ENCODE data around the gene PREPL. TPM values are rescaled to one million over a fixed set of nuclear protein-coding genes. Genes with fewer than 3 reads are reported as not detected.

The PREPL gene
- total RNA-seq, 1 experiment from 2014 or later, result 46.4 TPM

DNA sequence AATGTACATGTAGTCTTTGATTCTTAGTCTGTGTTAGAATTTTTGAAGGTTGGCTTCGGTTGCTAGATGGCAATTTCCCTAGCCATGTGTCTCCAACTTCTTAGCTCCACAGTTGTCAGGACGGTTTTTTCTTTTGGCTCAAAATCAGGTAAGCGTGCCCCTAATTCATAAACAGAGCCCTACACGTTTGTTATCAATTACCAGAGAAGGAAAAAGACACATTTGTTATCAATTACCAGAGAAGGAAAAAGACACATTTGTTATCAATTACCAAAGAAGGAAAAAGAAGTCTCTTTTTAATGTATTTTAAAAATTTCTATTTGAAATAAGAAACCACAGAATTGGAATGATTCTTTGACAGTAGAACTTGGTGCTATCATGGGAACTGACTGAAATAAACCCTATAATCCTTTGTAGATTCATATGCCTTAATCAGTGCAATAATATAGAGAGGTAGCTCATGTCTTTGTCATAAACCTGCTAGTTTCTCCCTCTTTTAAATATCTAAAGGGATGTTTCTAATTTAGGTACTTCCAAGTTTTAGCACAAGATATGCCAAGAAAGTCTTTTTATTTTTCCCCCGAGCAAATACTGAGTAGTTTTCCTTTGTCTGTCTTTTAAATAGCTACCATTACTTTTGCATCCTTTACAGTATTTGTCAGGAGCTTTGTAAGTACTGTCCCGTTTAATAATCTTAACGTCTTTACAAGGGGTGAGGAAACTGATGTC lies 36.3 kb upstream of the PREPL start:
- ChIA-PET CTCF (interaction anchor here (1.5 kb wide), 1 partner anchor 82 kb away, joined by 5 read pairs; no protein-coding TSS in a partner anchor), POLR2A (no interaction called here)
- Histone ChIP-seq H3K36me3 (ENCODE audit: control insufficient read depth, insufficient read depth, low read length) (no peaks in the 10 kb centered on the region), H3K4me1 (peaks cover 12% of the 10 kb centered on the region; the same call in 1 of the 2 replicates), H3K27me3 (replicated peaks; ENCODE audit: control insufficient read depth, insufficient read depth, low read length) (no peaks in the 10 kb centered on the region), H3K4me3 (ENCODE audit: low read depth, low read length) (no peak overlapping the region), H3K9me3 (no peaks in the 10 kb centered on the region)
- TF ChIP-seq, protein P1, sequence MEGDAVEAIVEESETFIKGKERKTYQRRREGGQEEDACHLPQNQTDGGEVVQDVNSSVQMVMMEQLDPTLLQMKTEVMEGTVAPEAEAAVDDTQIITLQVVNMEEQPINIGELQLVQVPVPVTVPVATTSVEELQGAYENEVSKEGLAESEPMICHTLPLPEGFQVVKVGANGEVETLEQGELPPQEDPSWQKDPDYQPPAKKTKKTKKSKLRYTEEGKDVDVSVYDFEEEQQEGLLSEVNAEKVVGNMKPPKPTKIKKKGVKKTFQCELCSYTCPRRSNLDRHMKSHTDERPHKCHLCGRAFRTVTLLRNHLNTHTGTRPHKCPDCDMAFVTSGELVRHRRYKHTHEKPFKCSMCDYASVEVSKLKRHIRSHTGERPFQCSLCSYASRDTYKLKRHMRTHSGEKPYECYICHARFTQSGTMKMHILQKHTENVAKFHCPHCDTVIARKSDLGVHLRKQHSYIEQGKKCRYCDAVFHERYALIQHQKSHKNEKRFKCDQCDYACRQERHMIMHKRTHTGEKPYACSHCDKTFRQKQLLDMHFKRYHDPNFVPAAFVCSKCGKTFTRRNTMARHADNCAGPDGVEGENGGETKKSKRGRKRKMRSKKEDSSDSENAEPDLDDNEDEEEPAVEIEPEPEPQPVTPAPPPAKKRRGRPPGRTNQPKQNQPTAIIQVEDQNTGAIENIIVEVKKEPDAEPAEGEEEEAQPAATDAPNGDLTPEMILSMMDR (IDR thresholded peaks at IDR 0.05; ENCODE audit: insufficient read depth in 1 of 2, low read depth in 1 of 2, low read length in 1 of 2, severe bottlenecking in 1 of 2, unreplicated experiment in 1 of 2), result no peak
- no peak for DNase-seq
- intact Hi-C loops (cut with micrococcal nuclease; ENCODE audit: unreplicated experiment), result no loop called here
- Mint-ChIP-seq H3K27ac (ENCODE audit: unreplicated experiment) (peak overlapping the region; percentile 13), H3K9me3 (ENCODE audit: unreplicated experiment) (no peaks in the 10 kb centered on the region), H3K36me3 (ENCODE audit: insufficient read depth, unreplicated experiment) (no peaks in the 10 kb centered on the region), H3K4me1 (ENCODE audit: low read depth, unreplicated experiment) (peaks cover 15% of the 10 kb centered on the region), H3K27me3 (ENCODE audit: insufficient read depth, unreplicated experiment) (no peaks in the 10 kb centered on the region), H3K4me3 (ENCODE audit: unreplicated experiment) (no peak overlapping the region)
- BruUV-seq (replicated peaks), result no TSS peak

DNA sequence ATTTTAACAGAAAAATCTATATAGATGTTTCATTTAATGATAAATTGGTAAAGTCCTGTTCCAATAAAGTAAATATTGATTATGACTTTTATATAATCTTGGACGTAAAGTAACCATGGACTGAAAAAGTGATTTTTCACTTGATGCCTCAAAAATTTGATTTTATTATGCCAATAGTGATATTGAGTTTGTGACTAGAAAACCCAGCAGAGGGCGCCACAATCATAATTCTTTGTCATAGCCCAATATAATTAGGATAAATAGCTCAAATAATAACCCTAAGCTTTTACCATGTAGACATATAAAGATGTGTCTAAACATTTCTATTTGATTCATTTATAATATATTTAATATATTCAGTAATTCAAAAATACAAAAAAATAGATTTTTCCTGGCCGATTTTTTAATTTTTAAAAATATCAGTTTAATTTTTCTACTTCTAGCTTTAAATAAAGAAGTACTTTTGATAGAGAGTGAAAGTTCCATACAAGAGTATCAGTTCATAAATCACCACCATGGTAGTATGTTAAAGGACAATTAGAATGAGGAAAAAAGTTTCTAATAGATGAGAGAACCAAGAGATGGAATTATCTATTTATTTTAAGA lies 31.1 kb upstream of the PREPL start:
- CTCF ChIA-PET, result interaction anchor here (0.5 to 2.6 kb wide), 13 partner anchors 15 to 563 kb away, joined by 3 to 46 read pairs (median 4); partner anchors contain the start of genes CAMKMT and PREPL
- BruUV-seq (replicated peaks), result no TSS peak
- Mint-ChIP-seq H3K27ac (ENCODE audit: unreplicated experiment) (no peak overlapping the region), H3K9me3 (ENCODE audit: unreplicated experiment) (no peaks in the 10 kb centered on the region), H3K27me3 (ENCODE audit: insufficient read depth, unreplicated experiment) (no peaks in the 10 kb centered on the region), H3K36me3 (ENCODE audit: insufficient read depth, unreplicated experiment) (no peaks in the 10 kb centered on the region), H3K4me3 (ENCODE audit: unreplicated experiment) (no peak overlapping the region), H3K4me1 (ENCODE audit: low read depth, unreplicated experiment) (peaks cover 7% of the 10 kb centered on the region)
- no peaks in the 10 kb centered on the region for H3K36me3 ChIP-seq (ENCODE audit: control insufficient read depth, insufficient read depth, low read length)
- H3K9me3 ChIP-seq, result no peaks in the 10 kb centered on the region
- H3K27me3 ChIP-seq (replicated peaks; ENCODE audit: control insufficient read depth, insufficient read depth, low read length), result no peaks in the 10 kb centered on the region
- intact Hi-C loops (cut with micrococcal nuclease; ENCODE audit: unreplicated experiment), result loop anchor here (1.0 to 5.0 kb wide), 4 partner anchors 87 to 563 kb away; no protein-coding TSS in a partner anchor
- no peaks in the 10 kb centered on the region for H3K4me1 ChIP-seq
- no peak overlapping the region for H3K4me3 ChIP-seq (ENCODE audit: low read depth, low read length)
- DNase-seq, result peak; percentile 55 to 62
- POLR2A ChIA-PET, result interaction anchor here (0.5 kb wide), 1 partner anchor 257 kb away, joined by 4 read pairs; no protein-coding TSS in a partner anchor
- TF ChIP-seq, protein P1 (IDR thresholded peaks at IDR 0.05; ENCODE audit: insufficient read depth in 1 of 2, low read depth in 1 of 2, low read length in 1 of 2, severe bottlenecking in 1 of 2, unreplicated experiment in 1 of 2), result peak; percentile 59 to 79

DNA sequence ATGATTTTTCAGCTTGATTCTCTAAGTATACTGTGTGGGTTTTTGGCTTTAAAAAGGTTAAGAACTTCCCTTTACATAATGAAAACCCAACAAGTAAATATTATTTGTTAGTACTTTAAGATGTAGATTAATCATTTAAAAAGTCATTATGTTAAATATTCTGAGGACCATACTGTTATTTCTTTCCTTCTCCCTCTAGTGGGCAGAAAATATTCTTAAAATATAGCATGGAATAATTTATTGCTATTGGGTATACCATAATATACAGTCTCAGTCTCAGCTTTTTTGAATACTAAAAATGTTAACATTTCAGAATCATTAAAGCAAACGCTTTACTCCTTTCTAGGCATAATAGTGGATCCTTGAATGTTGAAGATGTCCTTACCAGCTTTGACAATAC lies 28.6 kb upstream of the PREPL start:
- Histone ChIP-seq H3K36me3 (ENCODE audit: control insufficient read depth, insufficient read depth, low read length) (no peaks in the 10 kb centered on the region), H3K4me3 (ENCODE audit: low read depth, low read length) (no peak overlapping the region), H3K4me1 (no peaks in the 10 kb centered on the region), H3K9me3 (no peaks in the 10 kb centered on the region), H3K27me3 (replicated peaks; ENCODE audit: control insufficient read depth, insufficient read depth, low read length) (no peaks in the 10 kb centered on the region)
- TF ChIP-seq, protein P1 (IDR thresholded peaks at IDR 0.05; ENCODE audit: insufficient read depth in 1 of 2, low read depth in 1 of 2, low read length in 1 of 2, severe bottlenecking in 1 of 2, unreplicated experiment in 1 of 2), result peak in 1 of 2 experiments; percentile 10
- H3K27me3 Mint-ChIP-seq (ENCODE audit: insufficient read depth, unreplicated experiment), result no peaks in the 10 kb centered on the region
- no peaks in the 10 kb centered on the region for H3K9me3 Mint-ChIP-seq (ENCODE audit: unreplicated experiment)
- H3K36me3 Mint-ChIP-seq (ENCODE audit: insufficient read depth, unreplicated experiment), result no peaks in the 10 kb centered on the region
- no peak overlapping the region for H3K4me3 Mint-ChIP-seq (ENCODE audit: unreplicated experiment)
- H3K4me1 Mint-ChIP-seq (ENCODE audit: low read depth, unreplicated experiment), result peaks cover 7% of the 10 kb centered on the region
- intact Hi-C loops (cut with micrococcal nuclease; ENCODE audit: unreplicated experiment), result loop anchor here (5.0 kb wide), 1 partner anchor 327 kb away; no protein-coding TSS in a partner anchor
- POLR2A ChIA-PET, result no interaction called here
- no TSS peak for BruUV-seq (replicated peaks)
- CTCF ChIA-PET, result no interaction called here
- DNase-seq, result no peak
- no peak overlapping the region for H3K27ac Mint-ChIP-seq (ENCODE audit: unreplicated experiment)
